NCI-H146 treated with DMSO at 0.1 percent for 48 hours (cell line): ENCODE data around the gene SCAF4.

Experiments used
- DNase-seq: peaks from one replicate; lab custom pipeline; 2025; ENCODE audit not compliant: unreplicated experiment; lab: John Stamatoyannopoulos, UW

Gene SCAF4

GRCh38 chr21:31713115-31713514 lies 18.8 kb downstream of the SCAF4 start:
- DNase-seq = no peak

GRCh38 chr21:31711745-31712285 lies 20.1 kb downstream of the SCAF4 start:
- no peak for DNase-seq

GRCh38 chr21:31711326-31711725 lies 20.6 kb downstream of the SCAF4 start:
- no peak for DNase-seq

- DNase-seq = no peak
Observed at GRCh38 chr21:31710586-31710985, 21.3 kb downstream of the SCAF4 start.

- no peak for DNase-seq
Observed at GRCh38 chr21:31708541-31708940, 23.4 kb downstream of the SCAF4 start.

GRCh38 chr21:31707499-31707898 lies 24.4 kb downstream of the SCAF4 start:
- no peak for DNase-seq

GRCh38 chr21:31706562-31706961 lies 25.4 kb downstream of the SCAF4 start:
- no peak for DNase-seq

GRCh38 chr21:31700040-31700439 lies 31.9 kb downstream of the SCAF4 start:
- no peak for DNase-seq

- DNase-seq = no peak
Observed at GRCh38 chr21:31698461-31698860, 33.5 kb downstream of the SCAF4 start.

GRCh38 chr21:31696424-31696823 lies 35.5 kb downstream of the SCAF4 start:
- no peak for DNase-seq

- no peak for DNase-seq
Observed at GRCh38 chr21:31693222-31693621, 38.7 kb downstream of the SCAF4 start.

GRCh38 chr21:31688603-31689368 lies 43.1 kb downstream of the SCAF4 start:
- no peak for DNase-seq

GRCh38 chr21:31687108-31687507 lies 44.8 kb downstream of the SCAF4 start:
- no peak for DNase-seq

GRCh38 chr21:31686272-31686915 lies 45.5 kb downstream of the SCAF4 start:
- DNase-seq = no peak

GRCh38 chr21:31684918-31685317 lies 47.0 kb downstream of the SCAF4 start:
- no peak for DNase-seq

GRCh38 chr21:31683029-31683428 lies 48.9 kb downstream of the SCAF4 start:
- no peak for DNase-seq

GRCh38 chr21:31682620-31683019 lies 49.3 kb downstream of the SCAF4 start:
- no peak for DNase-seq

GRCh38 chr21:31678478-31678877 lies 53.4 kb downstream of the SCAF4 start:
- no peak for DNase-seq

GRCh38 chr21:31677047-31677446 lies 54.9 kb downstream of the SCAF4 start:
- no peak for DNase-seq

- DNase-seq = no peak
Observed at GRCh38 chr21:31675960-31676359, 56.0 kb downstream of the SCAF4 start.

GRCh38 chr21:31675318-31675717 lies 56.6 kb downstream of the SCAF4 start:
- DNase-seq = no peak

GRCh38 chr21:31673321-31673912 lies 58.5 kb downstream of the SCAF4 start:
- DNase-seq = no peak
